WERI-Rb-1 (cell line): ENCODE data around the gene LCN1.

Experiments
- DNase-seq: peaks from one replicate; pipeline ENCODE4 v3.0.0-alpha.2; 2020
- H3K27ac ChIP-seq: fragments of 250-450 bp; sonication (Bioruptor Pico); 2 replicates; pipeline ENCODE4 v1.5.1; 2020; ENCODE audit warnings: mild to moderate bottlenecking, moderate library complexity
- H3K27me3 ChIP-seq: fragments of 250-450 bp; sonication (Bioruptor Pico); 2 replicates; pipeline ENCODE4 v1.5.1; 2021; ENCODE audit warnings: mild to moderate bottlenecking, low read depth, moderate library complexity; ENCODE audit not compliant: insufficient read depth, severe bottlenecking
- H3K36me3 ChIP-seq: fragments of 250-450 bp; sonication (Bioruptor Pico); 2 replicates; pipeline ENCODE4 v1.5.1; 2020; ENCODE audit warnings: mild to moderate bottlenecking, moderate library complexity
- H3K4me3 ChIP-seq: 2 replicates; pipeline ENCODE4 v1.5.1; 2011; ENCODE audit warnings: low read depth, mild to moderate bottlenecking, control low read depth, low read length
- H3K9me3 ChIP-seq: fragments of 250-450 bp; sonication (Bioruptor Pico); 2 replicates; pipeline ENCODE4 v1.5.1; 2021; ENCODE audit warnings: mild to moderate bottlenecking, moderate library complexity; ENCODE audit not compliant: severe bottlenecking
- TF ChIP-seq, protein P1 (sequence below): IDR thresholded peaks from 2 replicates; pipeline ENCODE4 v1.5.1; 2011; ENCODE audit warnings: low read depth, mild to moderate bottlenecking, control low read depth, inconsistent platforms, low read length

The LCN1 gene

DNA sequence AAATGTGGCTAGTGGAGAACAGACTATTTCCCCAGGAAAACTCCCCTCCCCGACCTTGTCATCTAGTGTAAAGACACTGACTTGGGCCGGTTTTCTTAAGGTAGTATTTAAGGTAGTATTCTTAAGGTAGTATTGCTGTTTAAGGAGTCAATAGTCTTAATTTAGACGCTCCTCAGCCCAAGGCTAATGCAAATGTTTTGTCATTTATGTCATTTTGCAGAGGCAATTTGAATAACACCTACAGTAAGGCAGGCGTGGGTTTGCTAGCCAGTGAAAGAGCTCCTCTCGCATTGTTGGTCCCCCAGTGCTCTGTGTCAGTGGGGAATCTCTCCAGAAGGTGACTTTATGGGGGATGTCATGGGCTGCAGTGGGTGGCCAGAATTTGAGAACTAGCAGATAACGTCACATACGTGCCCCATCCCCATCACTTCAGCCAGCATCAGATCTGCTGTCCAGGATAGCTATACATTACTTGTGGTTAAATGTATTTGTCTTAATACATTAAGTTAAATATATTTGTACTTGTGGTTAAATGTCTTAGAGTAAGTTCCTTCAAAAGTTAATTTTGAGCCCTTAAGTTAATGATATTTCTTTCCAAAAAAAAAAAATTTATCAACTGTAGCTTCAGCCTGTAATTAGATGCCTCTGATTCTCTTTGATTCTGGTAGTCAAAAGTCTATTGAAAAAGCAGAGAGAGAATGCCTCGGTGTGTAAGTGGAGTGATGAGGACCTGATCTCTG, 39.1 kb upstream of the LCN1 start:
- H3K4me3 ChIP-seq = no peak overlapping the region
- DNase-seq = no peak
- H3K27ac ChIP-seq = no peak overlapping the region
- H3K36me3 ChIP-seq = peaks cover 34% of the 10 kb centered on the region
- H3K27me3 ChIP-seq = no peaks in the 10 kb centered on the region
- no peaks in the 10 kb centered on the region for H3K9me3 ChIP-seq
- TF ChIP-seq, protein P1, sequence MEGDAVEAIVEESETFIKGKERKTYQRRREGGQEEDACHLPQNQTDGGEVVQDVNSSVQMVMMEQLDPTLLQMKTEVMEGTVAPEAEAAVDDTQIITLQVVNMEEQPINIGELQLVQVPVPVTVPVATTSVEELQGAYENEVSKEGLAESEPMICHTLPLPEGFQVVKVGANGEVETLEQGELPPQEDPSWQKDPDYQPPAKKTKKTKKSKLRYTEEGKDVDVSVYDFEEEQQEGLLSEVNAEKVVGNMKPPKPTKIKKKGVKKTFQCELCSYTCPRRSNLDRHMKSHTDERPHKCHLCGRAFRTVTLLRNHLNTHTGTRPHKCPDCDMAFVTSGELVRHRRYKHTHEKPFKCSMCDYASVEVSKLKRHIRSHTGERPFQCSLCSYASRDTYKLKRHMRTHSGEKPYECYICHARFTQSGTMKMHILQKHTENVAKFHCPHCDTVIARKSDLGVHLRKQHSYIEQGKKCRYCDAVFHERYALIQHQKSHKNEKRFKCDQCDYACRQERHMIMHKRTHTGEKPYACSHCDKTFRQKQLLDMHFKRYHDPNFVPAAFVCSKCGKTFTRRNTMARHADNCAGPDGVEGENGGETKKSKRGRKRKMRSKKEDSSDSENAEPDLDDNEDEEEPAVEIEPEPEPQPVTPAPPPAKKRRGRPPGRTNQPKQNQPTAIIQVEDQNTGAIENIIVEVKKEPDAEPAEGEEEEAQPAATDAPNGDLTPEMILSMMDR = no peak

DNA sequence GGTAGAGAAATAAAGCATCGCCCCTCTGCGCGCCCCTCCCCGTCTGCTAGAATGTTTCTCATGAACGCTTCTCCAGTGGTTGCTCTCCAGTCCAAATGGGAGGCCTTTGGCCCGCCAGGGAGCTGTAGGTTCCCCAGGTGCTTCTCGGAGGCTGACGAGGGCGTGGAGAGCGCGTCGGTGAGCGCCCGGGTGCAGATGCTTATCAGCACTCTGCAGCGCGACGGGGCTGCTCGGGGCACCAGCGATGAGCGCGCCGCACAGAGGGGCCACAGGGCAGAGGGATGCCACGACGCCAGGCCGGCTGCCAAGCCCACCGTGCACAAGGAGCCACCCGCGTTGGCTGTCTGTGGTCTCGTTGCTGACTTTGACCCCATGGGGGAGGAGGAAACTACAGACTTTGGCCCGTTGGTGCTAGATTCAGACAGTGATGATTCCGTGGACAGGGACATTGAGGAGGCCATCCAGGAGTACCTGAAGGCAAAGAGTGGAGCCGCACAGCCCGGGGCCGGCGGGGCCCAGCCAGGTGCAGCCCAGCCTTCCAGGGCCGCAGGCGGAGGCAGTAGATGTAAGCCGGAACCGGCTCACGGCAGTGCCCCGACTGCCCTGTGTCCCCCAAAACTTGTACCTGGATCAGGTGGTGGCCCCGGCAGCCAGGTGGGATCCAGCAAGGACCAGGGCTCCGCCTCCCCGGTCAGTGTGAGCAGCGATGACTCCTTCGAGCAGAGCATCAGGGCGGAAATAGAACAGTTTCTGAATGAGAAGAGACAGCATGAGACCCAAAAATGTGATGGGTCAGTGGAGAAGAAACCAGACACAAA, 36.6 kb upstream of the LCN1 start:
- H3K27me3 ChIP-seq = no peaks in the 10 kb centered on the region
- peaks cover 50% of the 10 kb centered on the region for H3K36me3 ChIP-seq
- H3K4me3 ChIP-seq = no peak overlapping the region
- H3K9me3 ChIP-seq = no peaks in the 10 kb centered on the region
- no peak overlapping the region for H3K27ac ChIP-seq
- DNase-seq = no peak
- TF ChIP-seq, protein P1 = no peak

DNA sequence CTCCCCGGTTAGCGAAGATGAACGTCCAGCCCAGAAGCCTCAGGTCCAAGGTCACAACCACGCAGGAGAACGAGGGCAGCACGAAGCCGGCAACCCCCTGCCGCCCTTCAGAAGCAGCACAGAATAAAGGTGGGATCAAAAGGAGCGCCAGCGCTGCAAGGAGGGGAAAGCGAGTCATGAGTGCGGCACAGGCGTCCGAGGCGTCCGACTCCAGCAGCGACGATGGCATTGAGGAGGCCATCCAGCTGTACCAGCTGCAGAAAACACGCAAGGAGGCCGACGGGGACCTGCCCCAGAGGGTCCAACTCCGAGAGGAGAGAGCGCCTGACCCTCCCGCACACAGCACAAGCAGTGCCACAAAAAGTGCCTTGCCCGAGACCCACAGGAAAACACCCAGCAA, 35.9 kb upstream of the LCN1 start:
- peaks cover 50% of the 10 kb centered on the region for H3K36me3 ChIP-seq
- TF ChIP-seq, protein P1 = no peak

DNA sequence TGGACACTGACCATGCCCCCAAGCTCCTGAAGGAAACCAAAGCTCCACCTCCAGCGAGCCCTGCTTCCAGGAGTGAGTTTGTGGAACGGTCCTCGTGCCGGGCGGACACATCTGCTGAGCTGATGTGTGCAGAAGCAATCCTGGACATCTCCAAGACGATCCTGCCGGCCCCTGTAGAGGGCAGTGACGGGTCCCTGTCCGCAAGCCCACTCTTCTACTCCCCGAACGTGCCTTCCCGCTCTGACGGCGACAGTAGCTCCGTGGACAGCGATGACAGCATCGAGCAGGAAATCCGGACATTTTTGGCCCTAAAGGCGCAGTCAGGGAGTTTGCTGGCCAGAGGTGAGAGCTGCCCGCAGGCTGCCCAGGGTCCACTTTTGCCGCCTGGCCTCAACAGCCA, 35.4 kb upstream of the LCN1 start:
- Histone ChIP-seq H3K36me3 (peaks cover 50% of the 10 kb centered on the region), H3K9me3 (no peaks in the 10 kb centered on the region), H3K4me3 (no peak overlapping the region), H3K27me3 (no peaks in the 10 kb centered on the region), H3K27ac (no peak overlapping the region)
- no peak for DNase-seq
- TF ChIP-seq, protein P1 = no peak

More for the DNA sequence above, 35.9 kb upstream of the LCN1 start:
- no peak overlapping the region for H3K4me3 ChIP-seq
- H3K27me3 ChIP-seq = no peaks in the 10 kb centered on the region
- DNase-seq = no peak
- no peaks in the 10 kb centered on the region for H3K9me3 ChIP-seq
- no peak overlapping the region for H3K27ac ChIP-seq

DNA sequence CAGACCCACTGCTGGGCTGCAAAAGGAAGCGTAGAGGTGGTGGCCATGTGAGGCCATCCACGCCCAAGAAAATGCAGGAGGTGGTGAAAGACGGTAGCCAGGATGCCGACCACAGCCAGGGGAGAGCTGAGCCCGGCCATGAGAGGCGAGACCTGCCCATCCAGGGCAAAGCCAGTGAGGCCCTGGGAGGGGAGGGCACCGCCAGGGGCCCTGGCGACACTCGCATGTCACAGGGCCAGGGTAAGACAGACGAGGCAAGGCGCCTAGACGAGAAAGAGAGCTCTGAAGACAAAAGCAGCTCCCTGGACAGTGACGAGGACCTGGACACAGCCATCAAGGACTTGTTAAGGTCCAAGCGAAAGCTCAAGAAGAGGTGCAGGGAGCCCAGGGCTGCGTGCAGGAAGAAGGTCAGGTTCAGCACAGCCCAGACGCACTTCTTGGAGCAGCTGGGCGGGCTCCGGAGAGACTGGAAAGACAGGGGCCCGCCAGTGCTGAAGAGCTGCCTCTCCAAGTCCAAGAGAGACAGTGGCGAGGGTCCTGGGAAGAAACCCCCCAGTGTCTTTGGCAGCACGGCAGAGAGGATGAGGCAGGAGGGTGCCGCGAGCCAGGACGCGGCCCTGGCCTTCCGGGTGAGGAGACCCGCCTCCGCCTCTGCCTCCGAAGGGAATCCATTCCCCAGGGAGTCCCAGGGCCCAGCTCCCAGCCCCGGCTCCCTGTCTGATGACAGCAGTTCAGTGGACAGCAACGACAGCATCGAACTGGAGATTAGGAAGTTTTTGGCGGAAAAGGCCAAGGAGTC, 34.8 kb upstream of the LCN1 start:
- no peaks in the 10 kb centered on the region for H3K9me3 ChIP-seq
- no peak overlapping the region for H3K4me3 ChIP-seq
- TF ChIP-seq, protein P1 = no peak
- no peak for DNase-seq
- no peaks in the 10 kb centered on the region for H3K27me3 ChIP-seq
- H3K27ac ChIP-seq = no peak overlapping the region
- H3K36me3 ChIP-seq = peaks cover 50% of the 10 kb centered on the region
